Epithelial cell of alveolus of lung (primary cell): ENCODE results near the gene CNR1. TPM values are rescaled to one million over a fixed set of nuclear protein-coding genes. Genes with fewer than 3 reads are reported as not detected.

ENCODE experiments used
- total RNA-seq: library from RNA; depleted of rRNA; stranded (reverse); fragments of >200 nt; gene quantifications from 2 replicates; pipeline ENCODE4 v1.2.1, GENCODE V29; 2015

Gene CNR1
- total RNA-seq: 0.64 TPM in 1 of 2 replicates, not detected in the other

DNA sequence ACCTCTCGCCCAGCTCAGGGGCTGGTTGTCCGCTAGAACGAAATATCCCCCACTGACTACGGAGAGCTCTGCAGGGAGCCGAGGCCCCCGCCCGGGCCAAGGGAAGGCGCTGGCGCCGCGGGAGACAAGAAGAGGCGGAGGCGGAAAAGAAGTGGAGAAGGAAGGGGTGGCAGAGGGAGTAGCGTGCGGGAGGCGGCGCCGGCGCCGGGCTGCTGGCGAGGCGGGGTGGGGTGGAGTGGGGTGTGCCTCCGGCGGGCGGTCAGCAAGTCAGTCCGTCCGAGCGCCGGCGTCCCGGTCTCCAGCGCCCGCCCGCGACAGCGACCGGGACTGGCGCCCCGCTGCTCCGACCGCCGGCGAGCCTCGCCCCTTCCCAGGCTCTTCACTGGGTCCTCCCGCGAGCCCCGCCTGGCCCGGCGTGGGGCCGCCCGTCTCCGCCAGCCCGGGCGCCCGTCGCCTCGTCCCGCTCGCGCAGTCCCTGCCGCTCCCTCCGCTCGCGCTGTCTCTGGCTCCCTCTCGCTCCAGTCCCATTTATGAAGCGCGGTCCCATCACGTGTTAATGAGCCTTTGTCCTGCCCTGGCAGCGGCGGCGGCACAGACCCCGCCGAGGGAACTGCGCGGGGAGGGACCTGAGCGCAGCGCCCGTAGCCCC lies at the start of gene CNR1:
TSS of gene CNR1 (minus strand) at position 504 of the 649 bp plus-strand sequence. CDS start 21,073 bp downstream, outside the sequence.

Other genes with a start within 250 kb of the CNR1 start
- gene SPACA1, start 118.5 kb downstream of the CNR1 start, total RNA-seq: not detected in 2 replicates